Suprapubic skin (tissue), 4 donors: ENCODE results near the gene KMT2C.

Source experiments
- CTCF ChIP-seq, 2 donors: fragments of 200-600 bp in 1 of 2; fragments of 450-650 bp in 1 of 2; sonication (generic) in 1 of 2; IDR thresholded peaks; one replicate each; pipeline ENCODE4 v1.5.1; 2016 to 2019; ENCODE audit warnings: antibody characterized with exemption in 2 of 2, mild to moderate bottlenecking in 1 of 2, moderate library complexity in 1 of 2
- EP300 ChIP-seq: sonication (generic); formaldehyde crosslinking; IDR thresholded peaks from one replicate; pipeline ENCODE4 v1.6.1; 2017; ENCODE audit warnings: antibody characterized with exemption
- POLR2A ChIP-seq, 2 donors: fragments of 450-650 bp; IDR thresholded peaks; one replicate each; pipeline ENCODE4 v1.6.1; 2017; ENCODE audit warnings: antibody characterized with exemption in 2 of 2, mild to moderate bottlenecking in 2 of 2, moderate library complexity in 2 of 2
- POLR2AphosphoS5 ChIP-seq, 3 donors: sonication (generic); formaldehyde crosslinking; IDR thresholded peaks; one replicate each; pipeline ENCODE4 v1.6.1; 2017; ENCODE audit warnings: antibody characterized with exemption in 3 of 3

DNA sequence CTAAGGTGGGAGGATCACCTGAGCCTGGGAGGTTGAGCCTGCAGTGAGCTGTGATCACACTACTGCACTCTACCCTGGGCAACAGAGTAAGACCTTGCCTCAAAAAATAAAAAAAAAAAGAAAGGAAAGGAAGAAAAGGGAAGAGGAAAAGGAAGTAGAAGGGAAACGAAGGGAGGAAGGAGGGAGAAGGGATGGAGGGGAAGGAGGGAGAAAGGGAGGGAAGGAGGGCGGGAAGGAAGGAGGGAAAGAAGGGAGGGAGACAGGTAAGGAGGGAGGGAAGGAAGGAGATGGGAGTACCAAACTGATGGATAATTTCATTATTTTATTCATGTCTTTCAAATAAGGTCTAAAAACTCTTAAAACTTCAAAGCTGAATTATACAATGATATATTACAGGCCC is 106.3 kb downstream of the KMT2C start:
- TF ChIP-seq POLR2A (IDR thresholded peaks at IDR 0.05) (no peak), CTCF (IDR thresholded peaks at IDR 0.05) (no peak), POLR2AphosphoS5 (IDR thresholded peaks at IDR 0.05) (no peak), EP300 (no peak)
